T-cell (primary cell): ENCODE data around the gene UBR3. TPM values are rescaled to one million over a fixed set of nuclear protein-coding genes. Genes with fewer than 3 reads are reported as not detected.

Experiments
- ATAC-seq, 4 experiments: fragments of 200-7000 bp in 3 of 4; fragments of 150-1000 bp in 1 of 4; cut with Tn5 transposase; replicated peaks in 1 of 4; 1 replicate in 3 of 4; 2 replicates in 1 of 4; pipeline ENCODE4 v1.10.0; 2021; ENCODE audit warnings: moderate library complexity in 3 of 4, mild to moderate bottlenecking in 2 of 4, moderate number of reproducible peaks in 1 of 4
- CTCF ChIA-PET, 2 donors: fragments of 300-600 bp; sonication (Branson Sonifier 250); formaldehyde crosslinking; loops; one replicate each; lab custom pipeline; 2022; ENCODE audit warnings: antibody characterized with exemption in 2 of 2; lab: Charles Lee
- POLR2A ChIA-PET, 2 donors: fragments of 300-600 bp; sonication (Branson Sonifier 250); formaldehyde crosslinking; loops; one replicate each; lab custom pipeline; 2022; ENCODE audit warnings: antibody characterized with exemption in 2 of 2; lab: Charles Lee
- DNase-seq, 35 experiments: peaks; one replicate each; pipeline versions ENCODE4 v3.0.0 to v3.0.0-alpha.2; 2013 to 2023
- H3K27ac ChIP-seq: one replicate; pipeline ENCODE4 v1.5.1; 2013; ENCODE audit warnings: low read length
- H3K27me3 ChIP-seq, 2 experiments: replicated peaks in 1 of 2; 1 replicate in 1 of 2; 2 replicates in 1 of 2; pipeline versions ENCODE4 v1.6.1 to v1.7.0; 2013; ENCODE audit warnings: low read length in 1 of 2, mixed read lengths in 1 of 2; ENCODE audit not compliant: control insufficient read depth in 2 of 2, insufficient read depth in 2 of 2; ENCODE audit errors: extremely low read depth in 1 of 2
- H3K36me3 ChIP-seq, 2 donors: 1 replicate in 1 of 2; 2 replicates in 1 of 2; pipeline versions ENCODE4 v1.6.1 to v1.7.0; 2013; ENCODE audit warnings: low read length in 1 of 2; ENCODE audit not compliant: control insufficient read depth in 2 of 2, insufficient read depth in 1 of 2; ENCODE audit errors: extremely low read depth in 1 of 2
- H3K4me1 ChIP-seq, 2 experiments: 1 replicate in 1 of 2; 2 replicates in 1 of 2; pipeline versions ENCODE4 v1.6.1 to v1.7.0; 2013; ENCODE audit warnings: low read length in 2 of 2, mixed read lengths in 1 of 2; ENCODE audit not compliant: insufficient read depth in 2 of 2, control insufficient read depth in 1 of 2; ENCODE audit errors: extremely low read depth in 1 of 2
- H3K4me3 ChIP-seq, 2 donors: 1 replicate in 1 of 2; 2 replicates in 1 of 2; pipeline versions ENCODE4 v1.5.1 to v1.7.0; 2013; ENCODE audit warnings: mild to moderate bottlenecking in 2 of 2, low read length in 1 of 2, moderate library complexity in 1 of 2; ENCODE audit not compliant: control insufficient read depth in 1 of 2; ENCODE audit errors: extremely low read depth in 1 of 2
- H3K9me3 ChIP-seq: 2 replicates; pipeline ENCODE4 v1.7.0; 2013
- H3K27ac Mint-ChIP-seq, 2 donors: one replicate each; pipeline ENCODE4 v1.8.0; 2020 to 2021; ENCODE audit warnings: mild to moderate bottlenecking in 2 of 2, mixed read lengths in 2 of 2
- H3K27me3 Mint-ChIP-seq, 2 donors: one replicate each; pipeline ENCODE4 v1.8.0; 2021 to 2022; ENCODE audit warnings: mixed read lengths in 2 of 2
- H3K36me3 Mint-ChIP-seq: one replicate; pipeline ENCODE4 v1.8.0; 2021; ENCODE audit warnings: mixed read lengths
- H3K4me1 Mint-ChIP-seq, 3 donors: one replicate each; pipeline ENCODE4 v1.8.0; 2020 to 2022; ENCODE audit warnings: mixed read lengths in 3 of 3, mild to moderate bottlenecking in 1 of 3
- H3K4me3 Mint-ChIP-seq, 3 donors: one replicate each; pipeline ENCODE4 v1.8.0; 2020 to 2022; ENCODE audit warnings: mild to moderate bottlenecking in 3 of 3, mixed read lengths in 3 of 3, moderate library complexity in 3 of 3
- H3K9me3 Mint-ChIP-seq, 3 donors: one replicate each; pipeline ENCODE4 v1.8.0; 2020 to 2022; ENCODE audit warnings: mixed read lengths in 3 of 3
- WGBS: methylation state at CpG from one replicate; pipeline ENCODE4 v1.1.5; 2013; ENCODE audit warnings: missing lambda C conversion rate; ENCODE audit not compliant: insufficient coverage; 5-methylcytosine and 5-hydroxymethylcytosine counted together
- total RNA-seq, 35 experiments: library from RNA in 6 of 35; stranded (reverse) in 6 of 35; fragments of 120-200 nt in 1 of 35; gene quantifications; one replicate each; pipeline versions ENCODE4 v1.2.1 to v1.2.4 and lab custom pipeline; 2013 to 2026

The UBR3 gene
- total RNA-seq, 5 donors from 2014 or later (not counting 1 experiment from before 2014, with no cell fraction given): 28.6 to 49.9 (median 31.3) TPM

- no peak for DNase-seq
- no peaks in the 10 kb centered on the region for H3K4me1 Mint-ChIP-seq
These were observed 139.2 kb downstream of the UBR3 start for GRCh38 chr2:169966454-169966853.

GRCh38 chr2:169968743-169969142, 141.5 kb downstream of the UBR3 start:
- H3K4me3 ChIP-seq: no peak overlapping the region
- no peak overlapping the region for H3K27ac ChIP-seq
- H3K27me3 Mint-ChIP-seq: no peaks in the 10 kb centered on the region
- H3K27me3 ChIP-seq: no peaks in the 10 kb centered on the region
- no peak for DNase-seq
- H3K9me3 Mint-ChIP-seq: peaks cover 0 to 2% (median 0%) of the 10 kb centered on the region in 3 donors
- no peaks in the 10 kb centered on the region for H3K4me1 Mint-ChIP-seq
- CTCF ChIA-PET: no interaction called here
- H3K27ac Mint-ChIP-seq: no peak overlapping the region
- POLR2A ChIA-PET: no interaction called here
- H3K36me3 ChIP-seq: peaks cover 0 to 15% of the 10 kb centered on the region in 2 donors
- no peak for ATAC-seq
- no peak overlapping the region for H3K4me3 Mint-ChIP-seq
- H3K9me3 ChIP-seq: no peaks in the 10 kb centered on the region
- H3K36me3 Mint-ChIP-seq: peaks cover 58% of the 10 kb centered on the region
- H3K4me1 ChIP-seq: no peaks in the 10 kb centered on the region

More at GRCh38 chr2:169966454-169966853, 139.2 kb downstream of the UBR3 start:
- no peak for ATAC-seq
- Histone ChIP-seq H3K27me3 (no peaks in the 10 kb centered on the region), H3K4me1 (no peaks in the 10 kb centered on the region), H3K36me3 (peaks cover 0 to 28% of the 10 kb centered on the region in 2 donors), H3K9me3 (no peaks in the 10 kb centered on the region), H3K4me3 (no peak overlapping the region), H3K27ac (no peak overlapping the region)
- WGBS: no CpG with 5 or more reads among the region's 4 CpGs
- H3K9me3 Mint-ChIP-seq: no peaks in the 10 kb centered on the region
- no peak overlapping the region for H3K4me3 Mint-ChIP-seq
- peaks cover 63% of the 10 kb centered on the region for H3K36me3 Mint-ChIP-seq
- POLR2A ChIA-PET: no interaction called here
- no peak overlapping the region for H3K27ac Mint-ChIP-seq
- H3K27me3 Mint-ChIP-seq: no peaks in the 10 kb centered on the region
- CTCF ChIA-PET: interaction anchor here in 1 of 2 donors (0.6 kb wide), 1 partner anchor 250 kb away, joined by 3 read pairs; no protein-coding TSS in a partner anchor

GRCh38 chr2:169975221-169975620, 148.0 kb downstream of the UBR3 start:
- Histone ChIP-seq H3K9me3 (no peaks in the 10 kb centered on the region), H3K4me1 (no peaks in the 10 kb centered on the region), H3K36me3 (peaks cover 0 to 12% of the 10 kb centered on the region in 2 donors), H3K4me3 (no peak overlapping the region), H3K27me3 (no peaks in the 10 kb centered on the region), H3K27ac (no peak overlapping the region)
- peaks cover 22 to 36% (median 29%) of the 10 kb centered on the region in 3 donors for H3K9me3 Mint-ChIP-seq
- 93% methylated on average over 2 of the region's 3 CpGs for WGBS
- ATAC-seq (no peak), DNase-seq (no peak)
- H3K4me3 Mint-ChIP-seq: no peak overlapping the region
- ChIA-PET POLR2A (no interaction called here), CTCF (no interaction called here)
- no peaks in the 10 kb centered on the region for H3K27me3 Mint-ChIP-seq
- peaks cover 65% of the 10 kb centered on the region for H3K36me3 Mint-ChIP-seq
- H3K27ac Mint-ChIP-seq: no peak overlapping the region
- peaks cover 0 to 7% (median 2%) of the 10 kb centered on the region in 3 donors for H3K4me1 Mint-ChIP-seq

- POLR2A ChIA-PET: no interaction called here
- Histone ChIP-seq H3K36me3 (peaks cover 0 to 12% of the 10 kb centered on the region in 2 donors), H3K27ac (no peak overlapping the region), H3K4me1 (no peaks in the 10 kb centered on the region), H3K27me3 (no peaks in the 10 kb centered on the region), H3K9me3 (no peaks in the 10 kb centered on the region), H3K4me3 (no peak overlapping the region)
- H3K9me3 Mint-ChIP-seq: peaks cover 22 to 36% (median 29%) of the 10 kb centered on the region in 3 donors
- peaks cover 69% of the 10 kb centered on the region for H3K36me3 Mint-ChIP-seq
- CTCF ChIA-PET: interaction anchor here in 1 of 2 donors (0.6 kb wide), 1 partner anchor 59 kb away, joined by 8 read pairs; no protein-coding TSS in a partner anchor
- peaks cover 3 to 7% (median 6%) of the 10 kb centered on the region in 3 donors for H3K4me1 Mint-ChIP-seq
- no peaks in the 10 kb centered on the region for H3K27me3 Mint-ChIP-seq
- DNase-seq (no peak), ATAC-seq (no peak)
- H3K27ac Mint-ChIP-seq: no peak overlapping the region
- H3K4me3 Mint-ChIP-seq: no peak overlapping the region
These were observed 149.1 kb downstream of the UBR3 start for GRCh38 chr2:169976335-169976851.

- WGBS: 100% methylated on average over 1 of the region's 3 CpGs
- no peaks in the 10 kb centered on the region for H3K27me3 Mint-ChIP-seq
These were observed 150.3 kb downstream of the UBR3 start for GRCh38 chr2:169977530-169977929.

GRCh38 chr2:169978402-169979017, 151.3 kb downstream of the UBR3 start:
- H3K4me3 ChIP-seq: no peak overlapping the region
- 100% methylated on average over 1 of the region's 2 CpGs for WGBS
- Mint-ChIP-seq H3K4me3 (no peak overlapping the region), H3K27me3 (no peaks in the 10 kb centered on the region), H3K36me3 (peaks cover 68% of the 10 kb centered on the region), H3K4me1 (peaks cover 4 to 7% (median 7%) of the 10 kb centered on the region in 3 donors), H3K27ac (no peak overlapping the region), H3K9me3 (peaks cover 22 to 36% (median 29%) of the 10 kb centered on the region in 3 donors)
- ChIA-PET POLR2A (no interaction called here), CTCF (no interaction called here)
- no peaks in the 10 kb centered on the region for H3K4me1 ChIP-seq
- peaks cover 0 to 12% of the 10 kb centered on the region in 2 donors for H3K36me3 ChIP-seq
- ATAC-seq (no peak), DNase-seq (no peak)
- H3K27me3 ChIP-seq: no peaks in the 10 kb centered on the region
- no peak overlapping the region for H3K27ac ChIP-seq
- no peaks in the 10 kb centered on the region for H3K9me3 ChIP-seq

More at GRCh38 chr2:169977530-169977929, 150.3 kb downstream of the UBR3 start:
- no peak for ATAC-seq
- Mint-ChIP-seq H3K4me1 (peaks cover 3 to 7% (median 6%) of the 10 kb centered on the region in 3 donors), H3K27ac (no peak overlapping the region), H3K36me3 (peaks cover 62% of the 10 kb centered on the region), H3K9me3 (peaks cover 22 to 36% (median 29%) of the 10 kb centered on the region in 3 donors), H3K4me3 (no peak overlapping the region)
- no peaks in the 10 kb centered on the region for H3K9me3 ChIP-seq
- H3K4me3 ChIP-seq: no peak overlapping the region
- ChIA-PET CTCF (no interaction called here), POLR2A (no interaction called here)
- H3K27me3 ChIP-seq: no peaks in the 10 kb centered on the region
- no peak overlapping the region for H3K27ac ChIP-seq
- peaks cover 0 to 12% of the 10 kb centered on the region in 2 donors for H3K36me3 ChIP-seq
- DNase-seq: no peak
- no peaks in the 10 kb centered on the region for H3K4me1 ChIP-seq
